HG03060 (cell line): Measurements from ENCODE around the gene RSBN1.
"Not testable (repeated sequence)": the region's sequence is repeated elsewhere in the genome, so short reads cannot be mapped to it uniquely, and the experiment has no call there.

Experiments
- ATAC-seq: cut with Tn5 transposase; IDR thresholded peaks from one replicate; pipeline ENCODE4 v1.9.1; 2021; ENCODE audit warnings: low read depth, moderate number of reproducible peaks; ENCODE audit not compliant: unreplicated experiment

The RSBN1 gene

GRCh38 chr1:113811888-113812660 is at the start of gene RSBN1:
Gene RSBN1, minus strand, starts transcription at chr1:113812476. Its CDS starts 64 bp downstream, at chr1:113812412.
- peak; percentile 95 for ATAC-seq

GRCh38 chr1:113861641-113862040 is 49.4 kb upstream of the RSBN1 start:
- ATAC-seq: no peak

- no peak for ATAC-seq
These were observed 48.6 kb upstream of the RSBN1 start for GRCh38 chr1:113860891-113861290.

- peak; percentile 85 for ATAC-seq
These were observed 47.4 kb upstream of the RSBN1 start for GRCh38 chr1:113859478-113860175.

GRCh38 chr1:113858982-113859381 is 46.7 kb upstream of the RSBN1 start:
- ATAC-seq: no peak

- no peak for ATAC-seq
These were observed 46.1 kb upstream of the RSBN1 start for GRCh38 chr1:113858418-113858817.

- no peak for ATAC-seq
These were observed 45.5 kb upstream of the RSBN1 start for GRCh38 chr1:113857776-113858175.

GRCh38 chr1:113856401-113856790 is 44.1 kb upstream of the RSBN1 start:
- ATAC-seq: no peak

GRCh38 chr1:113855630-113856400 is 43.5 kb upstream of the RSBN1 start:
- ATAC-seq: no peak

GRCh38 chr1:113854234-113854633 is 42.0 kb upstream of the RSBN1 start:
- no peak for ATAC-seq

GRCh38 chr1:113852694-113853093 is 40.4 kb upstream of the RSBN1 start:
- ATAC-seq: not testable (repeated sequence)

GRCh38 chr1:113850127-113850796 is 38.0 kb upstream of the RSBN1 start:
- no peak for ATAC-seq

- ATAC-seq: no peak
These were observed 36.8 kb upstream of the RSBN1 start for GRCh38 chr1:113849072-113849471.

- ATAC-seq: no peak
These were observed 34.2 kb upstream of the RSBN1 start for GRCh38 chr1:113846391-113847035.

GRCh38 chr1:113836534-113836933 is 24.3 kb upstream of the RSBN1 start:
- ATAC-seq: no peak

- ATAC-seq: no peak
These were observed 23.5 kb upstream of the RSBN1 start for GRCh38 chr1:113835686-113836290.

- no peak for ATAC-seq
These were observed 22.4 kb upstream of the RSBN1 start for GRCh38 chr1:113834716-113835115.

GRCh38 chr1:113830039-113830438 is 17.8 kb upstream of the RSBN1 start:
- no peak for ATAC-seq

GRCh38 chr1:113821916-113822315 is 9.6 kb upstream of the RSBN1 start:
- ATAC-seq: no peak

- ATAC-seq: no peak
These were observed 6.3 kb upstream of the RSBN1 start for GRCh38 chr1:113818578-113818977.
